Neural cell (in vitro differentiated cells): ENCODE measurements around the gene UPF1. TPM values are rescaled to one million over a fixed set of nuclear protein-coding genes. Genes with fewer than 3 reads are reported as not detected.

Source experiments
- H2AFZ ChIP-seq: fragments of 200-600, 300-800 bp; sonication (generic), shearing (Covaris generic); 2 replicates; pipeline ENCODE4 v1.6.0; 2014; ENCODE audit warnings: low read depth, mild to moderate bottlenecking, antibody characterized with exemption, low read length, moderate library complexity
- H3F3A ChIP-seq: fragments of 200-600 bp; shearing (Covaris generic); 2 replicates; pipeline ENCODE4 v1.6.1; 2016; ENCODE audit warnings: mild to moderate bottlenecking, moderate library complexity, mixed read lengths, antibody characterized with exemption, low read length; ENCODE audit not compliant: insufficient read depth, poor library complexity, severe bottlenecking
- H3K27ac ChIP-seq: fragments of 200-600, 300-800 bp; sonication (generic), shearing (Covaris generic); 2 replicates; pipeline ENCODE4 v1.5.1; 2014; ENCODE audit warnings: mild to moderate bottlenecking, low read length, moderate library complexity
- H3K27me3 ChIP-seq: fragments of 300-800, 200-600 bp; sonication (generic), shearing (Covaris generic); 2 replicates; pipeline ENCODE4 v1.6.0; 2014; ENCODE audit warnings: mild to moderate bottlenecking, low read depth, low read length, moderate library complexity; ENCODE audit not compliant: insufficient read depth
- H3K36me3 ChIP-seq: fragments of 300-800, 200-600 bp; sonication (generic), shearing (Covaris generic); 2 replicates; pipeline ENCODE4 v1.5.1; 2014; ENCODE audit warnings: mild to moderate bottlenecking, antibody characterized with exemption, low read length, moderate library complexity; ENCODE audit not compliant: insufficient read depth
- H3K4me2 ChIP-seq: fragments of 300-800, 200-600 bp; sonication (generic), shearing (Covaris generic); 2 replicates; pipeline ENCODE4 v1.6.0; 2014; ENCODE audit warnings: mild to moderate bottlenecking, low read length
- H3K4me3 ChIP-seq: fragments of 300-800, 200-600 bp; sonication (generic), shearing (Covaris generic); 2 replicates; pipeline ENCODE4 v1.5.1; 2014; ENCODE audit warnings: mild to moderate bottlenecking, low read length, moderate library complexity
- H3K79me2 ChIP-seq: fragments of 200-600 bp; shearing (Covaris generic); replicated peaks from 2 replicates; pipeline ENCODE4 v1.6.0; 2014; ENCODE audit warnings: mild to moderate bottlenecking, low read length, moderate library complexity; ENCODE audit not compliant: insufficient read depth
- H3K9ac ChIP-seq: fragments of 300-800, 200-600 bp; sonication (generic), shearing (Covaris generic); 2 replicates; pipeline ENCODE4 v1.6.1; 2016; ENCODE audit warnings: mild to moderate bottlenecking, low read length, mixed read lengths
- H3K9me2 ChIP-seq: fragments of 200-600 bp; shearing (Covaris generic); 2 replicates; pipeline ENCODE4 v1.6.1; 2016; ENCODE audit warnings: mild to moderate bottlenecking, low read length, mixed read lengths; ENCODE audit not compliant: insufficient read depth
- H3K9me3 ChIP-seq: fragments of 200-600, 300-800 bp; sonication (generic), shearing (Covaris generic); 2 replicates; pipeline ENCODE4 v1.6.1; 2016; ENCODE audit warnings: mild to moderate bottlenecking, mixed run types, low read length, moderate library complexity, mixed read lengths
- H4K20me1 ChIP-seq: fragments of 200-600 bp; shearing (Covaris generic); 2 replicates; pipeline ENCODE4 v1.6.1; 2016; ENCODE audit warnings: mild to moderate bottlenecking, mixed run types; ENCODE audit not compliant: insufficient read depth
- CTCF ChIP-seq: fragments of 450-650 bp; IDR thresholded peaks from 2 replicates; pipeline ENCODE4 v1.5.1; 2014; ENCODE audit warnings: antibody characterized with exemption, mild to moderate bottlenecking, moderate library complexity; ENCODE audit not compliant: poor library complexity, severe bottlenecking
- EP300 ChIP-seq: fragments of 450-650 bp; conservative IDR thresholded peaks from 2 replicates; pipeline ENCODE4 v1.6.1; 2014; ENCODE audit warnings: antibody characterized with exemption, mild to moderate bottlenecking, moderate library complexity; ENCODE audit not compliant: poor library complexity, severe bottlenecking
- EZH2 ChIP-seq: fragments of 200-600, 300-800 bp; shearing (Covaris generic), sonication (generic); IDR thresholded peaks from 2 replicates; pipeline ENCODE4 v1.6.1; 2014; ENCODE audit warnings: antibody characterized with exemption, low read length, borderline replicate concordance, mild to moderate bottlenecking; ENCODE audit not compliant: insufficient read depth, poor library complexity, severe bottlenecking
- MXI1 ChIP-seq: fragments of 450-650 bp; conservative IDR thresholded peaks from 2 replicates; pipeline ENCODE4 v1.6.1; 2014; ENCODE audit warnings: antibody characterized with exemption, mild to moderate bottlenecking; ENCODE audit not compliant: poor library complexity, severe bottlenecking
- POLR2AphosphoS5 ChIP-seq: IDR thresholded peaks from 2 replicates; pipeline ENCODE4 v1.6.1; 2012
- RAD21 ChIP-seq: fragments of 450-650 bp; conservative IDR thresholded peaks from 2 replicates; pipeline ENCODE4 v1.6.1; 2014; ENCODE audit warnings: antibody characterized with exemption, mild to moderate bottlenecking, moderate library complexity
- REST ChIP-seq: IDR thresholded peaks from 2 replicates; pipeline ENCODE4 v1.6.1; 2012; ENCODE audit warnings: borderline replicate concordance
- SMC3 ChIP-seq: fragments of 450-650 bp; conservative IDR thresholded peaks from 2 replicates; pipeline ENCODE4 v1.6.1; 2014; ENCODE audit warnings: antibody characterized with exemption, mild to moderate bottlenecking, moderate library complexity; ENCODE audit not compliant: poor library complexity
- TAF1 ChIP-seq: IDR thresholded peaks from 2 replicates; pipeline ENCODE4 v1.6.1; 2012; ENCODE audit warnings: low read depth
- polyA plus RNA-seq: library from polyadenylated mRNA; depleted of rRNA; stranded (reverse); fragments of >200 nt; gene quantifications from 2 replicates; pipeline ENCODE4 v1.2.3, GENCODE V29; 2014

Gene UPF1
- polyA plus RNA-seq, 1 donor from 2014 or later = 39.3 TPM

- Histone ChIP-seq H3K4me2 (no peak overlapping the region), H3K9ac (no peak overlapping the region), H3K36me3 (no peaks in the 10 kb centered on the region), H3K27me3 (no peaks in the 10 kb centered on the region), H3K27ac (no peak overlapping the region), H4K20me1 (peaks cover 5% of the 10 kb centered on the region), H3K9me3 (no peaks in the 10 kb centered on the region), H3F3A (no peaks in the 10 kb centered on the region), H3K79me2 (peaks cover 10% of the 10 kb centered on the region), H3K4me3 (no peak overlapping the region), H2AFZ (no peak overlapping the region), H3K9me2 (no peaks in the 10 kb centered on the region)
- TF ChIP-seq EP300 = no peak
- TF ChIP-seq EZH2 = no peak
- no peak for TF ChIP-seq SMC3
- TF ChIP-seq REST = no peak
- TF ChIP-seq CTCF = no peak
- TF ChIP-seq POLR2AphosphoS5 = no peak
- no peak for TF ChIP-seq RAD21
- no peak for TF ChIP-seq TAF1
- no peak for TF ChIP-seq MXI1
These were observed 17.3 kb downstream of the UPF1 start for GRCh38 chr19:18848878-18849661.

GRCh38 chr19:18849838-18850400, 18.2 kb downstream of the UPF1 start:
- Histone ChIP-seq H3K27ac (no peak overlapping the region), H3K9me2 (no peaks in the 10 kb centered on the region), H3K9me3 (no peaks in the 10 kb centered on the region), H4K20me1 (peaks cover 5% of the 10 kb centered on the region), H2AFZ (no peak overlapping the region), H3K79me2 (peaks cover 10% of the 10 kb centered on the region), H3K27me3 (no peaks in the 10 kb centered on the region), H3K36me3 (no peaks in the 10 kb centered on the region), H3K4me2 (no peak overlapping the region), H3K4me3 (no peak overlapping the region), H3F3A (no peaks in the 10 kb centered on the region), H3K9ac (no peak overlapping the region)
- TF ChIP-seq TAF1 (no peak), REST (no peak), EZH2 (no peak), MXI1 (no peak), CTCF (no peak), POLR2AphosphoS5 (no peak)
